Liver (tissue), 9 donors: ENCODE measurements around the gene IGLON5. TPM values are rescaled to one million over a fixed set of nuclear protein-coding genes. Genes with fewer than 3 reads are reported as not detected.
A peak's percentile ranks its signal among the peaks of the same experiment; 100 is the strongest.

Experiments used
- DNase-seq: peaks from one replicate; pipeline ENCODE4 v3.0.0-alpha.2; 2017; ENCODE audit warnings: low spot score
- H3K27ac ChIP-seq, 2 donors: one replicate each; pipeline ENCODE4 v1.7.0; 2013; ENCODE audit warnings: inconsistent platforms in 2 of 2, low read length in 2 of 2, control low read depth in 1 of 2, low read depth in 1 of 2, mild to moderate bottlenecking in 1 of 2
- H3K27me3 ChIP-seq, 4 donors: one replicate each; pipeline versions ENCODE4 v1.6.1 to v1.7.0; 2013; ENCODE audit warnings: low read length in 3 of 4, inconsistent platforms in 1 of 4, mild to moderate bottlenecking in 1 of 4, moderate library complexity in 1 of 4; ENCODE audit not compliant: control insufficient read depth in 4 of 4, insufficient read depth in 4 of 4
- H3K36me3 ChIP-seq, 4 donors: one replicate each; pipeline versions ENCODE4 v1.6.1 to v1.7.0; 2013; ENCODE audit warnings: low read length in 3 of 4, mild to moderate bottlenecking in 3 of 4, low read depth in 1 of 4, moderate library complexity in 1 of 4; ENCODE audit not compliant: control insufficient read depth in 4 of 4, insufficient read depth in 3 of 4
- H3K4me1 ChIP-seq, 4 donors: one replicate each; pipeline versions ENCODE4 v1.6.1 to v1.7.0; 2013; ENCODE audit warnings: low read length in 3 of 4, mild to moderate bottlenecking in 3 of 4, moderate library complexity in 1 of 4; ENCODE audit not compliant: control insufficient read depth in 4 of 4, insufficient read depth in 4 of 4
- H3K4me3 ChIP-seq, 3 donors: one replicate each; pipeline versions ENCODE4 v1.6.1 to v1.7.0; 2013; ENCODE audit warnings: low read length in 3 of 3, control low read depth in 1 of 3, low read depth in 1 of 3, mild to moderate bottlenecking in 1 of 3
- H3K9ac ChIP-seq, 2 donors: one replicate each; pipeline ENCODE4 v1.7.0; 2013; ENCODE audit warnings: low read length in 2 of 2, mild to moderate bottlenecking in 2 of 2, moderate library complexity in 2 of 2, control low read depth in 1 of 2, low read depth in 1 of 2
- H3K9me3 ChIP-seq, 4 donors: one replicate each; pipeline versions ENCODE4 v1.6.1 to v1.7.0; 2013; ENCODE audit warnings: low read length in 3 of 4; ENCODE audit not compliant: control insufficient read depth in 4 of 4
- ATF3 ChIP-seq: IDR thresholded peaks from 2 replicates; pipeline ENCODE4 v1.6.1; 2016; ENCODE audit warnings: antibody characterized with exemption
- EGR1 ChIP-seq, 2 donors: IDR thresholded peaks; 2 replicates each; pipeline ENCODE4 v1.6.1; 2016 to 2018; ENCODE audit warnings: antibody characterized with exemption in 2 of 2, low read depth in 2 of 2
- FOXA2 ChIP-seq: IDR thresholded peaks from 2 replicates; pipeline ENCODE4 v1.6.1; 2016; ENCODE audit warnings: antibody characterized with exemption
- GABPA ChIP-seq, 2 donors: IDR thresholded peaks in 1 of 2; conservative IDR thresholded peaks in 1 of 2; 2 replicates each; pipeline ENCODE4 v1.6.1; 2016; ENCODE audit warnings: antibody characterized with exemption in 2 of 2, mild to moderate bottlenecking in 1 of 2, moderate library complexity in 1 of 2
- HNF4A ChIP-seq, 2 donors: conservative IDR thresholded peaks; 2 replicates each; pipeline ENCODE4 v1.6.1; 2016; ENCODE audit warnings: antibody characterized with exemption in 2 of 2, mild to moderate bottlenecking in 2 of 2
- HNF4G ChIP-seq: IDR thresholded peaks from 2 replicates; pipeline ENCODE4 v1.6.1; 2016; ENCODE audit warnings: antibody characterized with exemption
- JUND ChIP-seq, 2 donors: IDR thresholded peaks; 2 replicates each; pipeline ENCODE4 v1.6.1; 2016; ENCODE audit warnings: antibody characterized with exemption in 2 of 2
- MAX ChIP-seq: IDR thresholded peaks from 2 replicates; pipeline ENCODE4 v1.6.1; 2016; ENCODE audit warnings: antibody characterized with exemption
- RAD21 ChIP-seq, 2 donors: IDR thresholded peaks; 2 replicates each; pipeline ENCODE4 v1.6.1; 2016; ENCODE audit warnings: antibody characterized with exemption in 2 of 2, mild to moderate bottlenecking in 2 of 2
- REST ChIP-seq: IDR thresholded peaks from 2 replicates; pipeline ENCODE4 v1.6.1; 2016; ENCODE audit warnings: antibody characterized with exemption, mild to moderate bottlenecking
- RXRA ChIP-seq, 2 donors: IDR thresholded peaks; 2 replicates each; pipeline ENCODE4 v1.6.1; 2017 to 2018; ENCODE audit warnings: antibody characterized with exemption in 2 of 2, mild to moderate bottlenecking in 1 of 2
- SP1 ChIP-seq: IDR thresholded peaks from 2 replicates; pipeline ENCODE4 v1.6.1; 2018; ENCODE audit warnings: antibody characterized with exemption, mild to moderate bottlenecking
- TAF1 ChIP-seq: conservative IDR thresholded peaks from 2 replicates; pipeline ENCODE4 v1.6.1; 2016; ENCODE audit warnings: antibody characterized with exemption, mild to moderate bottlenecking
- YY1 ChIP-seq: IDR thresholded peaks from 2 replicates; pipeline ENCODE4 v1.6.1; 2016; ENCODE audit warnings: antibody characterized with exemption, mild to moderate bottlenecking
- ZBTB33 ChIP-seq: IDR thresholded peaks from 2 replicates; pipeline ENCODE4 v1.6.1; 2016; ENCODE audit warnings: antibody characterized with exemption
- WGBS: extraction: QIAGEN DNeasy Blood & Tissue Kit; methylation state at CpG from one replicate; pipeline ENCODE4 v1.1.7; 2013; 5-methylcytosine and 5-hydroxymethylcytosine counted together
- polyA plus RNA-seq, 2 donors: library from polyadenylated mRNA; stranded (reverse) in 1 of 2; unstranded in 1 of 2; fragments of 200-250 nt in 1 of 2; fragments of >200 nt in 1 of 2; fragmentation: Nextera tagmentation in 1 of 2; extraction: Ambion mirVana in 1 of 2; gene quantifications; one replicate each; pipeline versions ENCODE4 v1.2.1 to v1.2.3, GENCODE V29; 2013 to 2015
- total RNA-seq, 2 donors: library from RNA; depleted of rRNA; stranded (reverse); fragments of >200 nt; gene quantifications; one replicate each; pipeline ENCODE4 v1.2.3, GENCODE V29; 2014
- donor health status: healthy.
- donor health status: healthy.
- donor health status: healthy.
- donor health status: healthy.
- donor health status: healthy.

IGLON5 gene
- total and polyA plus RNA-seq, 4 donors = 0.25 to 0.46 (median 0.25) TPM; not detected in 1

DNA sequence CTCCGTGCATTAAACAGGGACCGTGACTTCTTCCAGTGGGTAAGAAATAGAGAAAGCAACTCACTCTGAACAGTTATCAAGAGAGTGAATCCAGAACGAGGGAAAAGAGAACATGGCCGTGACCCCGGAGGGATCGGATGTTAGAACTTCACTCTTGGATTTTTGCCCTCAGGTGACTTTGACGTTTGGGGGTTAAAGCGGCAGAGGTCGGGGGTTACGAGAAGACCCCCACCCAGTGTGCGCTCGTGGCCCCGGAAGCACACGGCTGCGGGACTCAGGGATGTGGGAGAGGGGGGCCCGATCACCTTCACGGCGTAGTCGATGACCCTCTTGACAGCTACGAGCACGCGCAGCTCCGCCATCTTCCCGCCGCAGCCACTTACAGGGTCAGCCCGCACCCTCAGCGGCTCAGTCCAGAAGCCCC is 54.5 kb downstream of the IGLON5 start, which contains the start of gene ETFB:
Gene ETFB (minus strand): TSS at position 424 of the 424 bp plus-strand sequence. CDS start 62 bp downstream, at position 362.
- Histone ChIP-seq H3K9ac (peak within 1 kb of the TSS; percentile 100), H3K27me3 (no peaks in the 10 kb centered on the region), H3K4me3 (peak within 1 kb of the TSS; percentile 71 to 98 (median 91)), H3K27ac (peak within 1 kb of the TSS; percentile 98 to 99), H3K9me3 (no peaks in the 10 kb centered on the region), H3K4me1 (peaks cover 2 to 50% (median 28%) of the 10 kb centered on the region in 4 donors), H3K36me3 (no peaks in the 10 kb centered on the region)
- TF ChIP-seq TAF1 (no peak), RAD21 (IDR thresholded peaks at IDR 0.05) (no peak)
- WGBS = under 1% methylated on average over 27 of the region's 27 CpGs
- no peak for DNase-seq

GRCh38 chr19:51366389-51367254 is 55.2 kb downstream of the IGLON5 start:
- TF ChIP-seq TAF1 (peak; percentile 14), RAD21 (IDR thresholded peaks at IDR 0.05) (peak in 1 of 2 donors; percentile 13), EGR1 (IDR thresholded peaks at IDR 0.05; ENCODE audit: low read depth in 2 of 2) (peak in 1 of 2 donors; percentile 29), SP1 (peak; percentile 95), RXRA (IDR thresholded peaks at IDR 0.05) (peak; percentile 90), MAX (no peak), GABPA (IDR thresholded peaks at IDR 0.05 in 1 of 2, conservative IDR thresholded peaks at IDR 0.05 in 1 of 2) (peak; percentile 30 to 71), HNF4G (no peak), ZBTB33 (peak; percentile 86), HNF4A (conservative IDR thresholded peaks at IDR 0.05) (peak in 1 of 2 donors; percentile 31), YY1 (peak; percentile 69), JUND (IDR thresholded peaks at IDR 0.05) (peak in 1 of 2 donors; percentile 33), REST (peak; percentile 83), ATF3 (no peak), FOXA2 (no peak)

More at GRCh38 chr19:51366389-51367254, 55.2 kb downstream of the IGLON5 start:
- H3K36me3 ChIP-seq = no peaks in the 10 kb centered on the region
- H3K4me1 ChIP-seq = peaks cover 2 to 50% (median 28%) of the 10 kb centered on the region in 4 donors
- peak; percentile 97 for DNase-seq
- peak overlapping the region; percentile 86 to 98 for H3K9ac ChIP-seq
- H3K4me3 ChIP-seq = peak overlapping the region; percentile 70 to 98 (median 71)
- no peaks in the 10 kb centered on the region for H3K27me3 ChIP-seq
- H3K9me3 ChIP-seq = no peaks in the 10 kb centered on the region
- peak overlapping the region; percentile 98 to 99 for H3K27ac ChIP-seq
- WGBS = under 1% methylated on average over 54 of the region's 54 CpGs
